ENCODE measurements around the gene PALB2. TPM values are rescaled to one million over a fixed set of nuclear protein-coding genes. Genes with fewer than 3 reads are reported as not detected.

Gene PALB2
- total and polyA plus RNA-seq, 2 of the 8 experiments (the other 6 are each of a cell fraction or from before 2014, with no cell fraction given) = 12.5 to 33.1 TPM

- TF ChIP-seq CBX8 (IDR thresholded peaks at IDR 0.05; ENCODE audit: borderline replicate concordance, low read depth, low read length) (no peak), E2F6 (IDR thresholded peaks at IDR 0.05) (peak; percentile 82), HDAC6 (IDR thresholded peaks at IDR 0.05; ENCODE audit: low read depth, low read length) (no peak), TEAD4 (IDR thresholded peaks at IDR 0.05; ENCODE audit: low read depth, low read length) (0 out of 2 replicates have a peak, but pooled peaks have one; percentile 20), RXRA (IDR thresholded peaks at IDR 0.05; ENCODE audit: insufficient read depth, low read depth, low read length) (peak; percentile 95), RBBP5 (IDR thresholded peaks at IDR 0.05; ENCODE audit: borderline replicate concordance, low read depth, low read length) (0 out of 2 replicates have a peak, but pooled peaks have one; percentile 27), EGR1 (IDR thresholded peaks at IDR 0.05; ENCODE audit: borderline replicate concordance, low read depth, low read length) (peak; percentile 71), ATF2 (IDR thresholded peaks at IDR 0.05; ENCODE audit: low read length) (peak; percentile 30; the same call in 1 of the 2 replicates), KDM5A (IDR thresholded peaks at IDR 0.05; ENCODE audit: low read length) (peak; percentile 67; the same call in 1 of the 2 replicates), POLR2AphosphoS5 (IDR thresholded peaks at IDR 0.05; ENCODE audit: low read depth, low read length) (peak; percentile 75), TCF12 (IDR thresholded peaks at IDR 0.05; ENCODE audit: low read depth, low read length) (no peak), TAF7 (optimal IDR thresholded peaks at IDR 0.05; ENCODE audit: borderline replicate concordance, low read depth, low read length) (peak; percentile 68), BCL11A (IDR thresholded peaks at IDR 0.05; ENCODE audit: low read depth in 2 of 2, low read length in 2 of 2) (no peak), ZNF274 (IDR thresholded peaks at IDR 0.05; ENCODE audit: borderline replicate concordance, extremely low read depth, low read length) (no peak), KDM1A (IDR thresholded peaks at IDR 0.05; ENCODE audit: borderline replicate concordance, low read length) (peak; percentile 100), BRCA1 (IDR thresholded peaks at IDR 0.05; ENCODE audit: low read depth, low read length) (peak; percentile 16; the same call in 1 of the 2 replicates), SUZ12 (IDR thresholded peaks at IDR 0.05; ENCODE audit: low read length) (no peak), SIN3A (conservative IDR thresholded peaks at IDR 0.05 in 1 of 2, IDR thresholded peaks at IDR 0.05 in 1 of 2; ENCODE audit: low read depth in 1 of 2, low read length in 2 of 2) (peak in 1 of 2 experiments; percentile 92; a peak in 3 of 4 replicates)
- TF ChIP-seq, protein P1, sequence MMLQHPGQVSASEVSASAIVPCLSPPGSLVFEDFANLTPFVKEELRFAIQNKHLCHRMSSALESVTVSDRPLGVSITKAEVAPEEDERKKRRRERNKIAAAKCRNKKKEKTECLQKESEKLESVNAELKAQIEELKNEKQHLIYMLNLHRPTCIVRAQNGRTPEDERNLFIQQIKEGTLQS (IDR thresholded peaks at IDR 0.05; ENCODE audit: insufficient read depth, low read depth, low read length) = no peak
Measured at GRCh38 chr16:23556881-23557778, 84.0 kb downstream of the PALB2 start, which contains the start of the genes EARS2 and UBFD1 (continued).

Data from H1 (cell line).